Endodermal cell (in vitro differentiated cells): ENCODE results near the gene SCUBE1. TPM values are rescaled to one million over a fixed set of nuclear protein-coding genes. Genes with fewer than 3 reads are reported as not detected.

Experiments used
- DNase-seq: peaks from one replicate; pipeline ENCODE4 v3.0.0-alpha.2; 2017
- H3K27ac ChIP-seq: 2 replicates; pipeline ENCODE4 v1.5.1; 2013; ENCODE audit warnings: mild to moderate bottlenecking, low read depth, low read length, moderate library complexity
- H3K27me3 ChIP-seq: 2 replicates; pipeline ENCODE4 v1.6.1; 2013; ENCODE audit warnings: mild to moderate bottlenecking, low read length, moderate library complexity; ENCODE audit not compliant: insufficient read depth, control insufficient read depth, poor library complexity, severe bottlenecking
- H3K36me3 ChIP-seq: 2 replicates; pipeline ENCODE4 v1.7.0; 2013; ENCODE audit warnings: mild to moderate bottlenecking, low read length, moderate library complexity; ENCODE audit not compliant: control insufficient read depth, insufficient read depth
- H3K4me1 ChIP-seq: one replicate; pipeline ENCODE4 v1.7.0; 2013; ENCODE audit warnings: low read length; ENCODE audit not compliant: control insufficient read depth, insufficient read depth
- H3K4me3 ChIP-seq: 2 replicates; pipeline ENCODE4 v1.5.1; 2013; ENCODE audit warnings: mild to moderate bottlenecking, low read length, moderate library complexity
- H3K9ac ChIP-seq: 2 replicates; pipeline ENCODE4 v1.6.1; 2013; ENCODE audit warnings: mild to moderate bottlenecking, low read length, moderate library complexity; ENCODE audit not compliant: poor library complexity, severe bottlenecking; ENCODE audit errors: extremely low read depth
- H3K9me3 ChIP-seq: 2 replicates; pipeline ENCODE4 v1.6.1; 2013; ENCODE audit warnings: mild to moderate bottlenecking, low read length, moderate library complexity; ENCODE audit not compliant: control insufficient read depth
- H3K27ac Mint-ChIP-seq: 2 replicates; pipeline ENCODE4 v1.8.0; 2020; ENCODE audit warnings: mixed read lengths
- H3K27me3 Mint-ChIP-seq: 2 replicates; pipeline ENCODE4 v1.8.0; 2021; ENCODE audit warnings: mild to moderate bottlenecking, mixed read lengths; ENCODE audit not compliant: insufficient read depth
- H3K36me3 Mint-ChIP-seq: 2 replicates; pipeline ENCODE4 v1.8.0; 2020; ENCODE audit warnings: low read depth, mixed read lengths
- H3K4me1 Mint-ChIP-seq: 2 replicates; pipeline ENCODE4 v1.8.0; 2020; ENCODE audit warnings: mixed read lengths
- H3K4me3 Mint-ChIP-seq: 2 replicates; pipeline ENCODE4 v1.8.0; 2020; ENCODE audit warnings: mild to moderate bottlenecking, moderate library complexity, mixed read lengths
- H3K9me3 Mint-ChIP-seq: 2 replicates; pipeline ENCODE4 v1.8.0; 2020; ENCODE audit warnings: mild to moderate bottlenecking, mixed read lengths
- WGBS, 2 experiments: methylation state at CpG; one replicate each; pipeline versions ENCODE4 v1.1.5 to v1.1.7; 2013; ENCODE audit warnings: missing lambda C conversion rate in 2 of 2, mixed read lengths in 1 of 2; ENCODE audit not compliant: insufficient coverage in 1 of 2, insufficient read length in 1 of 2; 5-methylcytosine and 5-hydroxymethylcytosine counted together
- total RNA-seq, 2 donors: library from RNA; stranded (reverse); fragmentation: NEBNext Ultra II Directional in 1 of 2; extraction: Animal tissue kit (Norgen Biotek cat#: 25700) in 1 of 2; gene quantifications; 2 replicates in 1 of 2; 3 replicates in 1 of 2; pipeline ENCODE4 v1.2.1, GENCODE V29; 2021
- TF ChIP-seq, protein P1 (sequence below): fragments of 200-600 bp; sonication (generic); conservative IDR thresholded peaks from 2 replicates; pipeline ENCODE4 v1.5.0; 2021; ENCODE audit warnings: antibody characterized with exemption, mild to moderate bottlenecking

SCUBE1 gene
- total RNA-seq, 2 donors from 2014 or later, result 0.13 to 0.95 TPM

DNA sequence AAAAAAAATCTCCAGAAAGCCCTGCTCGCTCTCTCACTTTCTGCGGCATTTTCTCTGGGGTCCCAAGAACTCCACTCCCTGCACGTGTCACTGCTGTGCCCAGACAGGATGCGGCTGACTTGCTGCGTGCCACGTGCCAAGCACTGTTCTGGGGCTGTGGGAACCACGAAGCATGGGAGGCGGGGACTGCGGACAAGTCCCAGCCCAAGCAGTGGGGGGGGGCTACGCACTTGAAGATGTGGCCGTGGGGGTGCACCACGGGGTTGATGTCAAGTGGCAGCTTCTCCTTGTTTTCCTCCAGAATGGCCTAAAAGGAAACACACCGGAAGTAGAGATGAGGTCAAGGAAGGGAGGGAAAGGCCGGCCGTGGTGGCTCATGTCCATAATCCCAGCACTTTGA is 167.1 kb downstream of the SCUBE1 start:
- Histone ChIP-seq H3K36me3 (peaks cover 47% of the 10 kb centered on the region), H3K9ac (no peak overlapping the region), H3K27ac (no peak overlapping the region), H3K4me1 (no peaks in the 10 kb centered on the region), H3K4me3 (no peak overlapping the region), H3K27me3 (no peaks in the 10 kb centered on the region), H3K9me3 (no peaks in the 10 kb centered on the region)
- H3K27ac Mint-ChIP-seq, result no peak overlapping the region
- H3K27me3 Mint-ChIP-seq, result no peaks in the 10 kb centered on the region
- WGBS, 2 experiments, result 91 to 97% methylated on average over 9 to 15 of the region's 15 CpGs
- no peak for DNase-seq
- TF ChIP-seq, protein P1, sequence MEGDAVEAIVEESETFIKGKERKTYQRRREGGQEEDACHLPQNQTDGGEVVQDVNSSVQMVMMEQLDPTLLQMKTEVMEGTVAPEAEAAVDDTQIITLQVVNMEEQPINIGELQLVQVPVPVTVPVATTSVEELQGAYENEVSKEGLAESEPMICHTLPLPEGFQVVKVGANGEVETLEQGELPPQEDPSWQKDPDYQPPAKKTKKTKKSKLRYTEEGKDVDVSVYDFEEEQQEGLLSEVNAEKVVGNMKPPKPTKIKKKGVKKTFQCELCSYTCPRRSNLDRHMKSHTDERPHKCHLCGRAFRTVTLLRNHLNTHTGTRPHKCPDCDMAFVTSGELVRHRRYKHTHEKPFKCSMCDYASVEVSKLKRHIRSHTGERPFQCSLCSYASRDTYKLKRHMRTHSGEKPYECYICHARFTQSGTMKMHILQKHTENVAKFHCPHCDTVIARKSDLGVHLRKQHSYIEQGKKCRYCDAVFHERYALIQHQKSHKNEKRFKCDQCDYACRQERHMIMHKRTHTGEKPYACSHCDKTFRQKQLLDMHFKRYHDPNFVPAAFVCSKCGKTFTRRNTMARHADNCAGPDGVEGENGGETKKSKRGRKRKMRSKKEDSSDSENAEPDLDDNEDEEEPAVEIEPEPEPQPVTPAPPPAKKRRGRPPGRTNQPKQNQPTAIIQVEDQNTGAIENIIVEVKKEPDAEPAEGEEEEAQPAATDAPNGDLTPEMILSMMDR, result no peak
- H3K4me3 Mint-ChIP-seq, result no peak overlapping the region
- peaks cover 62% of the 10 kb centered on the region for H3K36me3 Mint-ChIP-seq
- no peaks in the 10 kb centered on the region for H3K9me3 Mint-ChIP-seq
- H3K4me1 Mint-ChIP-seq, result no peaks in the 10 kb centered on the region

DNA sequence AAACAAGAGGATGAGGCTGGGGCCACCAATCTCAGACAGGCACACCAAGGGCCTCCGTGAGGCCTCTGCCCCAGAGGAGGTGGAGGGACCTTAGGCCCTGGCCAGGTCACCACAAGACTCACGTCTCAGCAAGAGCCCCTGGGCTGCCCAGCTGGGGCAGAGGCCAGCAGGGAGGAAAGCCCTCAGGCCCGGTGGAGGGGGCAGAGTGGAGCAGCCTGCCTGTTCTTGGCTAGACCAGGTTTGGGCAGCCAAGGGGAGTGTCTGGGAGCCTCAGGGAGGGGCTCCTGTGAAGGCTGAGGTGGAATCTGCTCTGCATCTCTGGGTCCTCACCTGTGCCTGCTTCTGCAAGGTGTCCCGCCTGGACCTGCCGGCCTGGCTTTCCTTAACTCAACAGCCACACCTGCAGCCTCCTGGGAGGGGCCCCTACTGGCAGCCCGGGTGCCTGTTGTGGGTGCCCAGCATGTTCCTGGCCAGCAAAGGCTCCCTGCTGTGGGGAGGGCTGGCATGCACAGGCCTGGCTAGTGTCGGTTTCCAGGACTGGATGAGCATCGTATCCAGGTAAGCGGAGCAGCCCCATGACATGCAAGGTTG is 168.1 kb downstream of the SCUBE1 start:
- Histone ChIP-seq H3K36me3 (peaks cover 48% of the 10 kb centered on the region), H3K9ac (no peak overlapping the region), H3K27ac (no peak overlapping the region), H3K9me3 (no peaks in the 10 kb centered on the region), H3K27me3 (no peaks in the 10 kb centered on the region), H3K4me3 (no peak overlapping the region), H3K4me1 (no peaks in the 10 kb centered on the region)
- TF ChIP-seq, protein P1, result no peak
- WGBS, 2 experiments, result 92 to 95% methylated on average over 4 to 9 of the region's 9 CpGs
- Mint-ChIP-seq H3K27me3 (no peaks in the 10 kb centered on the region), H3K4me3 (no peak overlapping the region), H3K36me3 (peaks cover 60% of the 10 kb centered on the region), H3K27ac (no peak overlapping the region), H3K9me3 (no peaks in the 10 kb centered on the region), H3K4me1 (no peaks in the 10 kb centered on the region)
- no peak for DNase-seq

DNA sequence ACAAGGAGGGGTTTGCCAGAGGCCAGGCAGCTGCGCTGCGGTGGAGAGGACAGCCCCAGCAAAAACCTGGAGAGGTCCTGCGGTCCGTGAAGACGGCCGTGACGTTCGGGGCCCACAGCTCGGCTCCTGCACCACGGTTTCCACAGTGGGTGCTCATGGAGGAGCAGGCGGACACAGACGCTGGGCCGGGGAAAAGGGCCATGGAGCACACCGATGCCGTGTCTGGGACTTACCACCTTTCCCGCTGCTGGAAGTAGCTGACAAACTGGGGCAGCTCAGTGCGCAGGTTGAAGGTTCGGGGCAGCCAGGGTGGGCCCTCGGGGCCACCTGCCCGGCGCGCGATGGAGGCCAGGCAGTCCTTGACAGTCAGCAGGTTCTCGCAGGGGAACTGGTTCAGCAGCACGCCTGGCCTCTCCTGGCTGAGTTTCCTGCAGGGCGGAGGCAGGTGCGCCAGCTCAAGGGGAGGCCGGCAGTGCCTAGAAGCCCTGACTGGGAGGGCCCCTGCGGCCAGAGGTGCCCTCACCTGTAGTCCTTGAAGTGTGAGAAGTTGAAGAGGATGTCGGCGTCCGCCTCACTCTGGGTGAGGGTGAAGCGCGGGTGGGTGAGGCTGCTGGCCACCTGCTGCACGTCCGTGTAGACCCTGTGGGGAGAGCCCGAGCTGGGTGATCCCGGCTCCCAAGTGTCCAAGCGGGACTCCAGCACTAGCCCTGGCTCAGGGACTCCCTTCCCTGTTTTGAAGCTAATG is 169.0 kb downstream of the SCUBE1 start:
- H3K36me3 Mint-ChIP-seq, result peaks cover 59% of the 10 kb centered on the region
- H3K36me3 ChIP-seq, result peaks cover 42% of the 10 kb centered on the region
- H3K27ac Mint-ChIP-seq, result no peak overlapping the region
- H3K9ac ChIP-seq, result no peak overlapping the region
- H3K4me3 Mint-ChIP-seq, result no peak overlapping the region
- no peaks in the 10 kb centered on the region for H3K9me3 ChIP-seq
- no peaks in the 10 kb centered on the region for H3K4me1 ChIP-seq
- WGBS, 2 experiments, result 96 to 97% methylated on average over 17 to 39 of the region's 39 CpGs
- H3K27me3 ChIP-seq, result no peaks in the 10 kb centered on the region
- H3K4me1 Mint-ChIP-seq, result no peaks in the 10 kb centered on the region
- TF ChIP-seq, protein P1, result no peak
- H3K4me3 ChIP-seq, result no peak overlapping the region
- DNase-seq, result no peak
- no peak overlapping the region for H3K27ac ChIP-seq
- no peaks in the 10 kb centered on the region for H3K27me3 Mint-ChIP-seq
- H3K9me3 Mint-ChIP-seq, result no peaks in the 10 kb centered on the region
